CD14-positive monocyte (primary cell): ENCODE results near the gene EMILIN2. TPM values are rescaled to one million over a fixed set of nuclear protein-coding genes. Genes with fewer than 3 reads are reported as not detected.

Source experiments
- DNase-seq, 3 donors: peaks; one replicate each; pipeline ENCODE4 v3.0.0-alpha.2; 2011 to 2022
- H2AFZ ChIP-seq: 2 replicates; pipeline ENCODE4 v1.6.0; 2012; ENCODE audit warnings: mild to moderate bottlenecking, low read depth, low read length, inconsistent platforms; ENCODE audit not compliant: insufficient read depth, poor library complexity, severe bottlenecking
- H3K27ac ChIP-seq, 2 donors: 1 replicate in 1 of 2; 2 replicates in 1 of 2; pipeline ENCODE4 v1.5.1; 2012 to 2013; ENCODE audit warnings: low read length in 2 of 2, control low read depth in 1 of 2, inconsistent platforms in 1 of 2, low read depth in 1 of 2, mild to moderate bottlenecking in 1 of 2
- H3K27me3 ChIP-seq, 2 donors: one replicate each; pipeline versions ENCODE4 v1.6.0 to v1.6.1; 2011 to 2013; ENCODE audit warnings: low read length in 2 of 2; ENCODE audit not compliant: control insufficient read depth in 2 of 2, insufficient read depth in 2 of 2
- H3K36me3 ChIP-seq, 2 donors: replicated peaks in 1 of 2; 1 replicate in 1 of 2; 2 replicates in 1 of 2; pipeline versions ENCODE4 v1.5.1 to v1.6.1; 2012 to 2013; ENCODE audit warnings: low read length in 2 of 2, control low read depth in 1 of 2, inconsistent platforms in 1 of 2, mild to moderate bottlenecking in 1 of 2; ENCODE audit not compliant: insufficient read depth in 2 of 2, control insufficient read depth in 1 of 2
- H3K4me1 ChIP-seq, 2 donors: 1 replicate in 1 of 2; 2 replicates in 1 of 2; pipeline versions ENCODE4 v1.5.1 to v1.6.1; 2012 to 2013; ENCODE audit warnings: low read length in 2 of 2, control low read depth in 1 of 2, inconsistent platforms in 1 of 2, mild to moderate bottlenecking in 1 of 2, moderate library complexity in 1 of 2; ENCODE audit not compliant: insufficient read depth in 2 of 2, control insufficient read depth in 1 of 2
- H3K4me2 ChIP-seq: replicated peaks from 2 replicates; pipeline ENCODE3; 2012; ENCODE audit warnings: low read length, moderate library complexity, mild to moderate bottlenecking; ENCODE audit not compliant: poor library complexity, severe bottlenecking; ENCODE audit errors: extremely low read depth
- H3K4me3 ChIP-seq, 3 experiments: fragments of 200-600 bp in 1 of 3; sonication (generic) in 1 of 3; replicated peaks in 1 of 3; 1 replicate in 2 of 3; 2 replicates in 1 of 3; pipeline ENCODE4 v1.5.1; 2011 to 2013; ENCODE audit warnings: low read length in 3 of 3, mild to moderate bottlenecking in 3 of 3, control low read depth in 2 of 3, low read depth in 2 of 3, inconsistent platforms in 1 of 3, moderate library complexity in 1 of 3
- H3K79me2 ChIP-seq: 2 replicates; pipeline ENCODE4 v1.6.0; 2012; ENCODE audit warnings: mild to moderate bottlenecking, control low read depth, inconsistent platforms, low read length, moderate library complexity; ENCODE audit not compliant: insufficient read depth
- H3K9ac ChIP-seq: 2 replicates; pipeline ENCODE4 v1.6.0; 2017; ENCODE audit warnings: low read length, mild to moderate bottlenecking; ENCODE audit not compliant: insufficient read depth, poor library complexity, severe bottlenecking
- H3K9me3 ChIP-seq, 2 donors: replicated peaks in 1 of 2; 1 replicate in 1 of 2; 2 replicates in 1 of 2; pipeline versions ENCODE4 v1.5.1 to v1.6.1; 2012 to 2013; ENCODE audit warnings: low read length in 2 of 2, control low read depth in 1 of 2; ENCODE audit not compliant: control insufficient read depth in 1 of 2, insufficient read depth in 1 of 2
- H4K20me1 ChIP-seq: 2 replicates; pipeline ENCODE4 v1.6.0; 2012; ENCODE audit warnings: mild to moderate bottlenecking, low read length, control low read depth, moderate library complexity; ENCODE audit not compliant: insufficient read depth
- H3K27ac Mint-ChIP-seq, 7 donors: one replicate each; pipeline ENCODE4 v1.8.0; 2020; ENCODE audit warnings: mild to moderate bottlenecking in 7 of 7, mixed read lengths in 7 of 7, moderate library complexity in 6 of 7, inconsistent platforms in 2 of 7
- H3K27me3 Mint-ChIP-seq, 3 donors: one replicate each; pipeline ENCODE4 v1.8.0; 2021 to 2022; ENCODE audit warnings: low read depth in 3 of 3, mild to moderate bottlenecking in 3 of 3, mixed read lengths in 3 of 3, moderate library complexity in 3 of 3, inconsistent platforms in 1 of 3
- H3K36me3 Mint-ChIP-seq, 2 donors: one replicate each; pipeline ENCODE4 v1.8.0; 2020; ENCODE audit warnings: mixed read lengths in 2 of 2, inconsistent platforms in 1 of 2, mild to moderate bottlenecking in 1 of 2
- H3K4me1 Mint-ChIP-seq: one replicate; pipeline ENCODE4 v1.8.0; 2020; ENCODE audit warnings: mild to moderate bottlenecking, mixed read lengths
- H3K4me3 Mint-ChIP-seq, 2 donors: one replicate each; pipeline ENCODE4 v1.8.0; 2020; ENCODE audit warnings: mild to moderate bottlenecking in 2 of 2, mixed read lengths in 2 of 2, moderate library complexity in 1 of 2
- H3K9me3 Mint-ChIP-seq, 7 donors: one replicate each; pipeline ENCODE4 v1.8.0; 2020 to 2022; ENCODE audit warnings: mixed read lengths in 7 of 7, mild to moderate bottlenecking in 6 of 7, moderate library complexity in 6 of 7, inconsistent platforms in 2 of 7
- WGBS: methylation state at CpG from one replicate; pipeline ENCODE4 v1.1.5; 2013; ENCODE audit warnings: missing lambda C conversion rate; ENCODE audit not compliant: insufficient coverage; 5-methylcytosine and 5-hydroxymethylcytosine counted together
- intact Hi-C, 2 donors: fragments of 100-400 bp; cut with micrococcal nuclease; formaldehyde crosslinking; loops; one replicate each; pipeline versions ENCODE4 v1.15.0 to v1.15.1; 2023
- polyA plus RNA-seq, 3 donors: library from polyadenylated mRNA; depleted of rRNA in 1 of 3; unstranded in 2 of 3; stranded (reverse) in 1 of 3; fragments of 300-500 nt in 2 of 3; fragments of >200 nt in 1 of 3; fragmentation: Illumina TruSeq in 2 of 3; gene quantifications; 1 replicate in 2 of 3; 2 replicates in 1 of 3; pipeline ENCODE4 v1.2.3, GENCODE V29; 2012 to 2021
- TF ChIP-seq, protein P1 (sequence below): fragments of 200-600 bp; IDR thresholded peaks from one replicate; pipeline ENCODE4 v1.8.0; 2022; ENCODE audit warnings: antibody characterized with exemption, mild to moderate bottlenecking

Gene EMILIN2
- polyA plus RNA-seq, 3 donors: 30.5 to 43.2 (median 33.8) TPM

GRCh38 chr18:2840521-2840920 is 6.3 kb upstream of the EMILIN2 start:
- intact Hi-C loops: loop anchor here (10.0 kb wide), 5 partner anchors 144 to 754 kb away; partner anchors contain the start of genes LPIN2 (in 1 of the 2), SMCHD1 (in 1 of the 2) and TGIF1 (in 1 of the 2)
- Histone ChIP-seq H4K20me1 (no peaks in the 10 kb centered on the region), H3K36me3 (no peaks in the 10 kb centered on the region), H3K27ac (no peak overlapping the region), H3K4me3 (no peak overlapping the region), H3K9ac (no peak overlapping the region), H3K4me1 (peaks cover 28 to 29% of the 10 kb centered on the region in 2 donors), H2AFZ (no peak overlapping the region), H3K79me2 (peaks cover 3% of the 10 kb centered on the region), H3K27me3 (no peaks in the 10 kb centered on the region), H3K9me3 (peaks cover 0 to 4% of the 10 kb centered on the region in 2 donors), H3K4me2 (no peak overlapping the region)
- H3K27me3 Mint-ChIP-seq: peaks cover 0 to 3% (median 0%) of the 10 kb centered on the region in 3 donors
- DNase-seq: no peak
- H3K4me3 Mint-ChIP-seq: no peak overlapping the region
- no peak overlapping the region for H3K27ac Mint-ChIP-seq
- H3K4me1 Mint-ChIP-seq: peaks cover 30% of the 10 kb centered on the region
- no CpG with 5 or more reads among the region's 1 CpG for WGBS
- H3K9me3 Mint-ChIP-seq: peaks cover 7 to 21% (median 14%) of the 10 kb centered on the region in 7 donors
- TF ChIP-seq, protein P1, sequence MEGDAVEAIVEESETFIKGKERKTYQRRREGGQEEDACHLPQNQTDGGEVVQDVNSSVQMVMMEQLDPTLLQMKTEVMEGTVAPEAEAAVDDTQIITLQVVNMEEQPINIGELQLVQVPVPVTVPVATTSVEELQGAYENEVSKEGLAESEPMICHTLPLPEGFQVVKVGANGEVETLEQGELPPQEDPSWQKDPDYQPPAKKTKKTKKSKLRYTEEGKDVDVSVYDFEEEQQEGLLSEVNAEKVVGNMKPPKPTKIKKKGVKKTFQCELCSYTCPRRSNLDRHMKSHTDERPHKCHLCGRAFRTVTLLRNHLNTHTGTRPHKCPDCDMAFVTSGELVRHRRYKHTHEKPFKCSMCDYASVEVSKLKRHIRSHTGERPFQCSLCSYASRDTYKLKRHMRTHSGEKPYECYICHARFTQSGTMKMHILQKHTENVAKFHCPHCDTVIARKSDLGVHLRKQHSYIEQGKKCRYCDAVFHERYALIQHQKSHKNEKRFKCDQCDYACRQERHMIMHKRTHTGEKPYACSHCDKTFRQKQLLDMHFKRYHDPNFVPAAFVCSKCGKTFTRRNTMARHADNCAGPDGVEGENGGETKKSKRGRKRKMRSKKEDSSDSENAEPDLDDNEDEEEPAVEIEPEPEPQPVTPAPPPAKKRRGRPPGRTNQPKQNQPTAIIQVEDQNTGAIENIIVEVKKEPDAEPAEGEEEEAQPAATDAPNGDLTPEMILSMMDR: no peak
- no peaks in the 10 kb centered on the region for H3K36me3 Mint-ChIP-seq

DNA sequence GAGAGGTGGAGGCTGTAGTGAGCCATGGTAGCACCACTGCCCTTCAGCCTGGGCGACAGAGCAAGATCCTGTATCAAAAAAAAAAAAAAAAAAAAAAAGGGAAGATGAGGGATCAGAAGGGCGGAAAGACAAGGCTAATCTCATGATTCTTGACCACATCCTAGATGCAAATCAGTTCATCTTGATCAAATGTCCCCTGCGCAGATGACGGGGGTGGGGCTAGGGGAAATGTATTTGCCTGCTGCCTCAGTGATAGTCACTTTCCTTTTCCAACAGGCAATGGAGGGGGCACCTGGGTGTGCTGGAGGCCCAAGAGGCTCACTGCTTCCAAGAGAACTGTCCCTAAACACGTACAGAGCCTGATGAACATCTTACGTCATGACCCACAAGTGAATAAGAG is 3.7 kb upstream of the EMILIN2 start:
- Mint-ChIP-seq H3K4me3 (peak overlapping the region; percentile 20 to 74), H3K27ac (peak overlapping the region; percentile 44 to 90 (median 87)), H3K27me3 (peaks cover 0 to 3% (median 0%) of the 10 kb centered on the region in 3 donors), H3K36me3 (no peaks in the 10 kb centered on the region), H3K4me1 (peaks cover 37% of the 10 kb centered on the region), H3K9me3 (peaks cover 0 to 4% (median 2%) of the 10 kb centered on the region in 7 donors)
- H3K4me1 ChIP-seq: peaks cover 37 to 40% of the 10 kb centered on the region in 2 donors
- WGBS: no CpG with 5 or more reads among the region's 6 CpGs
- TF ChIP-seq, protein P1: no peak
- intact Hi-C loops: loop anchor here (10.0 kb wide), 5 partner anchors 142 to 752 kb away; partner anchors contain the start of genes LPIN2 (in 1 of the 2), SMCHD1 (in 1 of the 2) and TGIF1 (in 1 of the 2)
- no peak overlapping the region for H2AFZ ChIP-seq
- peaks cover 15% of the 10 kb centered on the region for H3K79me2 ChIP-seq
- H4K20me1 ChIP-seq: peaks cover 9% of the 10 kb centered on the region
- H3K4me2 ChIP-seq: peak overlapping the region; percentile 50
- no peaks in the 10 kb centered on the region for H3K9me3 ChIP-seq
- H3K27ac ChIP-seq: peak overlapping the region in 1 of 2 donors; percentile 55
- H3K27me3 ChIP-seq: no peaks in the 10 kb centered on the region
- H3K9ac ChIP-seq: no peak overlapping the region
- H3K4me3 ChIP-seq: no peak overlapping the region
- DNase-seq: peak; percentile 56 to 78 (median 61)
- H3K36me3 ChIP-seq: no peaks in the 10 kb centered on the region
